HEK293 (cell line): Measurements from ENCODE around the gene OBSCN.
A peak's percentile ranks its signal among the peaks of the same experiment; 100 is the strongest.

ENCODE experiments used
- MZF1 ChIP-seq: fragments of 450-650 bp; formaldehyde crosslinking; IDR thresholded peaks from 2 replicates; pipeline ENCODE4 v1.5.1; 2017; ENCODE audit warnings: missing biosample characterization, missing genetic modification characterization, borderline replicate concordance
- SP3 ChIP-seq: fragments of 450-650 bp; formaldehyde crosslinking; IDR thresholded peaks from 2 replicates; pipeline ENCODE4 v1.5.1; 2016; ENCODE audit warnings: missing biosample characterization, missing genetic modification characterization
- ZFP3 ChIP-seq: fragments of 450-650 bp; formaldehyde crosslinking; IDR thresholded peaks from 2 replicates; pipeline ENCODE4 v1.5.1; 2016; ENCODE audit warnings: low read depth, missing biosample characterization, missing genetic modification characterization
- ZNF112 ChIP-seq: fragments of 450-650 bp; formaldehyde crosslinking; IDR thresholded peaks from 2 replicates; pipeline ENCODE4 v1.5.0; 2017; ENCODE audit warnings: missing biosample characterization, missing genetic modification characterization
- ZNF133 ChIP-seq: fragments of 450-650 bp; formaldehyde crosslinking; IDR thresholded peaks from 2 replicates; pipeline ENCODE4 v1.5.1; 2016; ENCODE audit warnings: missing biosample characterization, missing genetic modification characterization
- ZNF202 ChIP-seq: fragments of 450-650 bp; formaldehyde crosslinking; IDR thresholded peaks from 2 replicates; pipeline ENCODE4 v1.5.1; 2016; ENCODE audit warnings: missing biosample characterization, missing genetic modification characterization, borderline replicate concordance
- ZNF214 ChIP-seq: fragments of 450-650 bp; formaldehyde crosslinking; IDR thresholded peaks from 2 replicates; pipeline ENCODE4 v1.5.1; 2017; ENCODE audit warnings: missing biosample characterization, mild to moderate bottlenecking, missing genetic modification characterization, borderline replicate concordance
- ZNF335 ChIP-seq: fragments of 450-650 bp; formaldehyde crosslinking; conservative IDR thresholded peaks from 2 replicates; pipeline ENCODE4 v1.5.1; 2016; ENCODE audit warnings: missing biosample characterization, missing genetic modification characterization
- ZNF394 ChIP-seq: fragments of 450-650 bp; formaldehyde crosslinking; IDR thresholded peaks from 2 replicates; pipeline ENCODE4 v1.5.1; 2016; ENCODE audit warnings: missing biosample characterization, missing genetic modification characterization, mild to moderate bottlenecking, moderate library complexity, borderline replicate concordance
- ZNF558 ChIP-seq: fragments of 450-650 bp; formaldehyde crosslinking; IDR thresholded peaks from 2 replicates; pipeline ENCODE4 v1.5.1; 2016; ENCODE audit warnings: missing biosample characterization, missing genetic modification characterization
- ZNF571 ChIP-seq: fragments of 450-650 bp; formaldehyde crosslinking; IDR thresholded peaks from 2 replicates; pipeline ENCODE4 v1.5.0; 2017; ENCODE audit warnings: missing biosample characterization, missing genetic modification characterization
- ZNF670 ChIP-seq: fragments of 450-650 bp; formaldehyde crosslinking; IDR thresholded peaks from 2 replicates; pipeline ENCODE4 v1.5.1; 2016; ENCODE audit warnings: missing biosample characterization, missing genetic modification characterization, low read depth
- TF ChIP-seq, protein P1 (sequence below): fragments of 450-650 bp; formaldehyde crosslinking; IDR thresholded peaks from 2 replicates; pipeline ENCODE4 v1.5.1; 2016; ENCODE audit warnings: missing biosample characterization, missing genetic modification characterization
- TF ChIP-seq, protein P2 (sequence below): fragments of 450-650 bp; formaldehyde crosslinking; IDR thresholded peaks from 2 replicates; pipeline ENCODE4 v1.5.1; 2016; ENCODE audit warnings: missing biosample characterization, missing genetic modification characterization, borderline replicate concordance
- TF ChIP-seq, protein P3 (sequence below): fragments of 450-650 bp; formaldehyde crosslinking; IDR thresholded peaks from 2 replicates; pipeline ENCODE4 v1.5.1; 2016; ENCODE audit warnings: missing biosample characterization, missing genetic modification characterization, low read depth
- TF ChIP-seq, protein P4 (sequence below): IDR thresholded peaks from 2 replicates; pipeline ENCODE4 v1.6.1; 2011; ENCODE audit warnings: mild to moderate bottlenecking, low read depth, low read length, borderline replicate concordance
- TF ChIP-seq, protein P5 (sequence below): fragments of 450-650 bp; formaldehyde crosslinking; IDR thresholded peaks from 2 replicates; pipeline ENCODE4 v1.5.1; 2017; ENCODE audit warnings: missing biosample characterization, mild to moderate bottlenecking, missing genetic modification characterization, moderate library complexity
- TF ChIP-seq, protein P6 (sequence below): fragments of 450-650 bp; formaldehyde crosslinking; IDR thresholded peaks from 2 replicates; pipeline ENCODE4 v1.5.1; 2016; ENCODE audit warnings: missing biosample characterization, missing genetic modification characterization
- TF ChIP-seq, protein P7 (sequence below): fragments of 450-650 bp; formaldehyde crosslinking; IDR thresholded peaks from 2 replicates; pipeline ENCODE4 v1.5.1; 2016; ENCODE audit warnings: missing biosample characterization, missing genetic modification characterization

OBSCN gene

DNA sequence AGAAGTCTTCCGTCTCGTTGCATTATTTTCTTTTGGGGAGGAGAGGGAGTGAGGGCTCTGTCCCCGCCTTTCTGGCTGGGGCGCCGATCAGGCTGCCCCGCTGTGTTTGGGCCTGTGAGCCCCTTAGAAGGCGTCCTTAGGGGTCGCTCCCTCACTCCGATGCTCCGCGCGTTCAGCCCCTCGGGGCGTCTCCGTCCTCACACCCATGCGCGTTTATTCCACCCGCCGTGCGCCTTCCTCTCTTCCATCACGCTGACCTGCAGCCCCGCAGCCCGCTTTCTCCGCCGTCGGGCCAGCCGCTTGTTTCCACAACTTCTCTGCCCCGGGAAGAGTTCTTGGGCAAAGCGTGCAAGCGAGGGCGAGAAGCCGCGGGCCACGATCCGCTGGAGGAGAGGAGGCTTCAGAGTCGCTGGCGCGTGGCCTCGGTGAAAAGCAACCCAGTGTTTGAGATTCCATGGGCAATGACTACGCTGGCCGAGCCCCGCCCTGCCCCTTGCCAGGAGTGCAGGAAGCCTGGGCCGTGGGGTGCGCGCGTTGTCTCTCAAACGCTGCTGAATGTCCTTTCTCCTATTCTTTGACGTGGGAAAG is 171.1 kb downstream of the OBSCN start (continued):
- TF ChIP-seq, protein P1, sequence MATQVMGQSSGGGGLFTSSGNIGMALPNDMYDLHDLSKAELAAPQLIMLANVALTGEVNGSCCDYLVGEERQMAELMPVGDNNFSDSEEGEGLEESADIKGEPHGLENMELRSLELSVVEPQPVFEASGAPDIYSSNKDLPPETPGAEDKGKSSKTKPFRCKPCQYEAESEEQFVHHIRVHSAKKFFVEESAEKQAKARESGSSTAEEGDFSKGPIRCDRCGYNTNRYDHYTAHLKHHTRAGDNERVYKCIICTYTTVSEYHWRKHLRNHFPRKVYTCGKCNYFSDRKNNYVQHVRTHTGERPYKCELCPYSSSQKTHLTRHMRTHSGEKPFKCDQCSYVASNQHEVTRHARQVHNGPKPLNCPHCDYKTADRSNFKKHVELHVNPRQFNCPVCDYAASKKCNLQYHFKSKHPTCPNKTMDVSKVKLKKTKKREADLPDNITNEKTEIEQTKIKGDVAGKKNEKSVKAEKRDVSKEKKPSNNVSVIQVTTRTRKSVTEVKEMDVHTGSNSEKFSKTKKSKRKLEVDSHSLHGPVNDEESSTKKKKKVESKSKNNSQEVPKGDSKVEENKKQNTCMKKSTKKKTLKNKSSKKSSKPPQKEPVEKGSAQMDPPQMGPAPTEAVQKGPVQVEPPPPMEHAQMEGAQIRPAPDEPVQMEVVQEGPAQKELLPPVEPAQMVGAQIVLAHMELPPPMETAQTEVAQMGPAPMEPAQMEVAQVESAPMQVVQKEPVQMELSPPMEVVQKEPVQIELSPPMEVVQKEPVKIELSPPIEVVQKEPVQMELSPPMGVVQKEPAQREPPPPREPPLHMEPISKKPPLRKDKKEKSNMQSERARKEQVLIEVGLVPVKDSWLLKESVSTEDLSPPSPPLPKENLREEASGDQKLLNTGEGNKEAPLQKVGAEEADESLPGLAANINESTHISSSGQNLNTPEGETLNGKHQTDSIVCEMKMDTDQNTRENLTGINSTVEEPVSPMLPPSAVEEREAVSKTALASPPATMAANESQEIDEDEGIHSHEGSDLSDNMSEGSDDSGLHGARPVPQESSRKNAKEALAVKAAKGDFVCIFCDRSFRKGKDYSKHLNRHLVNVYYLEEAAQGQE: no peak
- TF ChIP-seq ZFP3 (tag by site-specific recombination): no peak
- TF ChIP-seq ZNF670: no peak
- TF ChIP-seq ZNF571 (tag by site-specific recombination): no peak
- no peak for TF ChIP-seq ZNF202 (tag by site-specific recombination)
- no peak for TF ChIP-seq ZNF214 (tag by site-specific recombination)
- TF ChIP-seq, protein P2, sequence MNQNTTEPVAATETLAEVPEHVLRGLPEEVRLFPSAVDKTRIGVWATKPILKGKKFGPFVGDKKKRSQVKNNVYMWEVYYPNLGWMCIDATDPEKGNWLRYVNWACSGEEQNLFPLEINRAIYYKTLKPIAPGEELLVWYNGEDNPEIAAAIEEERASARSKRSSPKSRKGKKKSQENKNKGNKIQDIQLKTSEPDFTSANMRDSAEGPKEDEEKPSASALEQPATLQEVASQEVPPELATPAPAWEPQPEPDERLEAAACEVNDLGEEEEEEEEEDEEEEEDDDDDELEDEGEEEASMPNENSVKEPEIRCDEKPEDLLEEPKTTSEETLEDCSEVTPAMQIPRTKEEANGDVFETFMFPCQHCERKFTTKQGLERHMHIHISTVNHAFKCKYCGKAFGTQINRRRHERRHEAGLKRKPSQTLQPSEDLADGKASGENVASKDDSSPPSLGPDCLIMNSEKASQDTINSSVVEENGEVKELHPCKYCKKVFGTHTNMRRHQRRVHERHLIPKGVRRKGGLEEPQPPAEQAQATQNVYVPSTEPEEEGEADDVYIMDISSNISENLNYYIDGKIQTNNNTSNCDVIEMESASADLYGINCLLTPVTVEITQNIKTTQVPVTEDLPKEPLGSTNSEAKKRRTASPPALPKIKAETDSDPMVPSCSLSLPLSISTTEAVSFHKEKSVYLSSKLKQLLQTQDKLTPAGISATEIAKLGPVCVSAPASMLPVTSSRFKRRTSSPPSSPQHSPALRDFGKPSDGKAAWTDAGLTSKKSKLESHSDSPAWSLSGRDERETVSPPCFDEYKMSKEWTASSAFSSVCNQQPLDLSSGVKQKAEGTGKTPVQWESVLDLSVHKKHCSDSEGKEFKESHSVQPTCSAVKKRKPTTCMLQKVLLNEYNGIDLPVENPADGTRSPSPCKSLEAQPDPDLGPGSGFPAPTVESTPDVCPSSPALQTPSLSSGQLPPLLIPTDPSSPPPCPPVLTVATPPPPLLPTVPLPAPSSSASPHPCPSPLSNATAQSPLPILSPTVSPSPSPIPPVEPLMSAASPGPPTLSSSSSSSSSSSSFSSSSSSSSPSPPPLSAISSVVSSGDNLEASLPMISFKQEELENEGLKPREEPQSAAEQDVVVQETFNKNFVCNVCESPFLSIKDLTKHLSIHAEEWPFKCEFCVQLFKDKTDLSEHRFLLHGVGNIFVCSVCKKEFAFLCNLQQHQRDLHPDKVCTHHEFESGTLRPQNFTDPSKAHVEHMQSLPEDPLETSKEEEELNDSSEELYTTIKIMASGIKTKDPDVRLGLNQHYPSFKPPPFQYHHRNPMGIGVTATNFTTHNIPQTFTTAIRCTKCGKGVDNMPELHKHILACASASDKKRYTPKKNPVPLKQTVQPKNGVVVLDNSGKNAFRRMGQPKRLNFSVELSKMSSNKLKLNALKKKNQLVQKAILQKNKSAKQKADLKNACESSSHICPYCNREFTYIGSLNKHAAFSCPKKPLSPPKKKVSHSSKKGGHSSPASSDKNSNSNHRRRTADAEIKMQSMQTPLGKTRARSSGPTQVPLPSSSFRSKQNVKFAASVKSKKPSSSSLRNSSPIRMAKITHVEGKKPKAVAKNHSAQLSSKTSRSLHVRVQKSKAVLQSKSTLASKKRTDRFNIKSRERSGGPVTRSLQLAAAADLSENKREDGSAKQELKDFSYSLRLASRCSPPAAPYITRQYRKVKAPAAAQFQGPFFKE (tag by site-specific recombination): 0 out of 2 replicates have a peak, but pooled peaks have one; percentile 6
- TF ChIP-seq ZNF394 (tag by site-specific recombination): no peak
- TF ChIP-seq, protein P3, sequence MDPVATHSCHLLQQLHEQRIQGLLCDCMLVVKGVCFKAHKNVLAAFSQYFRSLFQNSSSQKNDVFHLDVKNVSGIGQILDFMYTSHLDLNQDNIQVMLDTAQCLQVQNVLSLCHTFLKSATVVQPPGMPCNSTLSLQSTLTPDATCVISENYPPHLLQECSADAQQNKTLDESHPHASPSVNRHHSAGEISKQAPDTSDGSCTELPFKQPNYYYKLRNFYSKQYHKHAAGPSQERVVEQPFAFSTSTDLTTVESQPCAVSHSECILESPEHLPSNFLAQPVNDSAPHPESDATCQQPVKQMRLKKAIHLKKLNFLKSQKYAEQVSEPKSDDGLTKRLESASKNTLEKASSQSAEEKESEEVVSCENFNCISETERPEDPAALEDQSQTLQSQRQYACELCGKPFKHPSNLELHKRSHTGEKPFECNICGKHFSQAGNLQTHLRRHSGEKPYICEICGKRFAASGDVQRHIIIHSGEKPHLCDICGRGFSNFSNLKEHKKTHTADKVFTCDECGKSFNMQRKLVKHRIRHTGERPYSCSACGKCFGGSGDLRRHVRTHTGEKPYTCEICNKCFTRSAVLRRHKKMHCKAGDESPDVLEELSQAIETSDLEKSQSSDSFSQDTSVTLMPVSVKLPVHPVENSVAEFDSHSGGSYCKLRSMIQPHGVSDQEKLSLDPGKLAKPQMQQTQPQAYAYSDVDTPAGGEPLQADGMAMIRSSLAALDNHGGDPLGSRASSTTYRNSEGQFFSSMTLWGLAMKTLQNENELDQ (tag by site-specific recombination): no peak
- TF ChIP-seq MZF1 (tag by site-specific recombination): 0 out of 2 replicates have a peak, but pooled peaks have one; percentile 41
- no peak for TF ChIP-seq ZNF133 (tag by site-specific recombination)
- no peak; the same call in none of the 2 replicates for TF ChIP-seq SP3 (tag by site-specific recombination)
- TF ChIP-seq, protein P4, sequence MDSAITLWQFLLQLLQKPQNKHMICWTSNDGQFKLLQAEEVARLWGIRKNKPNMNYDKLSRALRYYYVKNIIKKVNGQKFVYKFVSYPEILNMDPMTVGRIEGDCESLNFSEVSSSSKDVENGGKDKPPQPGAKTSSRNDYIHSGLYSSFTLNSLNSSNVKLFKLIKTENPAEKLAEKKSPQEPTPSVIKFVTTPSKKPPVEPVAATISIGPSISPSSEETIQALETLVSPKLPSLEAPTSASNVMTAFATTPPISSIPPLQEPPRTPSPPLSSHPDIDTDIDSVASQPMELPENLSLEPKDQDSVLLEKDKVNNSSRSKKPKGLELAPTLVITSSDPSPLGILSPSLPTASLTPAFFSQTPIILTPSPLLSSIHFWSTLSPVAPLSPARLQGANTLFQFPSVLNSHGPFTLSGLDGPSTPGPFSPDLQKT: no peak
- no peak for TF ChIP-seq ZNF558 (tag by site-specific recombination)
- TF ChIP-seq, protein P5, sequence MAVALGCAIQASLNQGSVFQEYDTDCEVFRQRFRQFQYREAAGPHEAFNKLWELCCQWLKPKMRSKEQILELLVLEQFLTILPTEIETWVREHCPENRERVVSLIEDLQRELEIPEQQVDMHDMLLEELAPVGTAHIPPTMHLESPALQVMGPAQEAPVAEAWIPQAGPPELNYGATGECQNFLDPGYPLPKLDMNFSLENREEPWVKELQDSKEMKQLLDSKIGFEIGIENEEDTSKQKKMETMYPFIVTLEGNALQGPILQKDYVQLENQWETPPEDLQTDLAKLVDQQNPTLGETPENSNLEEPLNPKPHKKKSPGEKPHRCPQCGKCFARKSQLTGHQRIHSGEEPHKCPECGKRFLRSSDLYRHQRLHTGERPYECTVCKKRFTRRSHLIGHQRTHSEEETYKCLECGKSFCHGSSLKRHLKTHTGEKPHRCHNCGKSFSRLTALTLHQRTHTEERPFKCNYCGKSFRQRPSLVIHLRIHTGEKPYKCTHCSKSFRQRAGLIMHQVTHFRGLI (tag by site-specific recombination): 0 out of 2 replicates have a peak, but pooled peaks have one; percentile 44
- TF ChIP-seq, protein P6, sequence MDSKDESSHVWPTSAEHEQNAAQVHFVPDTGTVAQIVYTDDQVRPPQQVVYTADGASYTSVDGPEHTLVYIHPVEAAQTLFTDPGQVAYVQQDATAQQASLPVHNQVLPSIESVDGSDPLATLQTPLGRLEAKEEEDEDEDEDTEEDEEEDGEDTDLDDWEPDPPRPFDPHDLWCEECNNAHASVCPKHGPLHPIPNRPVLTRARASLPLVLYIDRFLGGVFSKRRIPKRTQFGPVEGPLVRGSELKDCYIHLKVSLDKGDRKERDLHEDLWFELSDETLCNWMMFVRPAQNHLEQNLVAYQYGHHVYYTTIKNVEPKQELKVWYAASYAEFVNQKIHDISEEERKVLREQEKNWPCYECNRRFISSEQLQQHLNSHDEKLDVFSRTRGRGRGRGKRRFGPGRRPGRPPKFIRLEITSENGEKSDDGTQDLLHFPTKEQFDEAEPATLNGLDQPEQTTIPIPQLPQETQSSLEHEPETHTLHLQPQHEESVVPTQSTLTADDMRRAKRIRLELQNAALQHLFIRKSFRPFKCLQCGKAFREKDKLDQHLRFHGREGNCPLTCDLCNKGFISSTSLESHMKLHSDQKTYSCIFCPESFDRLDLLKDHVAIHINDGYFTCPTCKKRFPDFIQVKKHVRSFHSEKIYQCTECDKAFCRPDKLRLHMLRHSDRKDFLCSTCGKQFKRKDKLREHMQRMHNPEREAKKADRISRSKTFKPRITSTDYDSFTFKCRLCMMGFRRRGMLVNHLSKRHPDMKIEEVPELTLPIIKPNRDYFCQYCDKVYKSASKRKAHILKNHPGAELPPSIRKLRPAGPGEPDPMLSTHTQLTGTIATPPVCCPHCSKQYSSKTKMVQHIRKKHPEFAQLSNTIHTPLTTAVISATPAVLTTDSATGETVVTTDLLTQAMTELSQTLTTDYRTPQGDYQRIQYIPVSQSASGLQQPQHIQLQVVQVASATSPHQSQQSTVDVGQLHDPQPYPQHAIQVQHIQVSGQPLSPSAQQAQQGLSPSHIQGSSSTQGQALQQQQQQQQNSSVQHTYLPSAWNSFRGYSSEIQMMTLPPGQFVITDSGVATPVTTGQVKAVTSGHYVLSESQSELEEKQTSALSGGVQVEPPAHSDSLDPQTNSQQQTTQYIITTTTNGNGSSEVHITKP (tag by site-specific recombination): no peak; the same call in 1 of the 2 replicates
- TF ChIP-seq, protein P7, sequence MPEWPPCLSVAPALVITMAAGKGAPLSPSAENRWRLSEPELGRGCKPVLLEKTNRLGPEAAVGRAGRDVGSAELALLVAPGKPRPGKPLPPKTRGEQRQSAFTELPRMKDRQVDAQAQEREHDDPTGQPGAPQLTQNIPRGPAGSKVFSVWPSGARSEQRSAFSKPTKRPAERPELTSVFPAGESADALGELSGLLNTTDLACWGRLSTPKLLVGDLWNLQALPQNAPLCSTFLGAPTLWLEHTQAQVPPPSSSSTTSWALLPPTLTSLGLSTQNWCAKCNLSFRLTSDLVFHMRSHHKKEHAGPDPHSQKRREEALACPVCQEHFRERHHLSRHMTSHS (tag by site-specific recombination): no peak
- TF ChIP-seq ZNF112 (tag by site-specific recombination): no peak
- TF ChIP-seq ZNF335: peak; percentile 70; the same call in 1 of the 2 replicates
